Measurements from ENCODE around the gene DUSP22.

GRCh38 chr6:345747-346385 is 53.6 kb downstream of the DUSP22 start:
- no peak for TF ChIP-seq CTCF (IDR thresholded peaks at IDR 0.05)
- no peak for TF ChIP-seq REST (IDR thresholded peaks at IDR 0.05)
- no peak for TF ChIP-seq CHD4 (IDR thresholded peaks at IDR 0.05; ENCODE audit: borderline replicate concordance)
- no peak for TF ChIP-seq RCOR1 (IDR thresholded peaks at IDR 0.05; ENCODE audit: low read depth, low read length)
- no peak for TF ChIP-seq ZFP36 (IDR thresholded peaks at IDR 0.05; ENCODE audit: borderline replicate concordance, partially characterized antibody)
- no peak for TF ChIP-seq EP300 (IDR thresholded peaks at IDR 0.05)
- no peak for TF ChIP-seq BHLHE40 (IDR thresholded peaks at IDR 0.05; ENCODE audit: low read depth, low read length)
